Measurements from ENCODE around the gene GALNT15. TPM values are rescaled to one million over a fixed set of nuclear protein-coding genes. Genes with fewer than 3 reads are reported as not detected.

GALNT15 gene
- total and polyA plus RNA-seq, 2 donors (not counting 1 experiment from before 2014, with no cell fraction given) = not detected

- no peak overlapping the region for H3K27ac Mint-ChIP-seq
- no peak overlapping the region for H3K4me3 Mint-ChIP-seq
- ATAC-seq (ENCODE audit: low read depth) (no peak), DNase-seq (no peak)
- no peak overlapping the region for H3K4me2 ChIP-seq (replicated peaks; ENCODE audit: low read depth, low read length, poor library complexity, severe bottlenecking)
- H3K79me2 ChIP-seq (ENCODE audit: control insufficient read depth, insufficient read depth, low read length) = no peaks in the 10 kb centered on the region
- ChIA-PET CTCF (no interaction called here), POLR2A (no interaction called here)
- H2AFZ ChIP-seq (ENCODE audit: insufficient read depth, low read depth, low read length, poor library complexity, severe bottlenecking) = no peak overlapping the region
- H3K9me3 Mint-ChIP-seq (ENCODE audit: insufficient read depth) = no peaks in the 10 kb centered on the region
- intact Hi-C loops (cut with micrococcal nuclease) = no loop called here
- TF ChIP-seq CTCF (IDR thresholded peaks at IDR 0.05) (no peak), EZH2 (IDR thresholded peaks at IDR 0.05; ENCODE audit: borderline replicate concordance, insufficient read depth, low read depth, low read length, poor library complexity, severe bottlenecking) (no peak)
- H4K20me1 ChIP-seq (ENCODE audit: control insufficient read depth, insufficient read depth, low read length, poor library complexity, severe bottlenecking) = no peaks in the 10 kb centered on the region
- no peaks in the 10 kb centered on the region for H3K27me3 ChIP-seq (replicated peaks in 1 of 4; ENCODE audit: control extremely low read depth in 1 of 4, control insufficient read depth in 3 of 4, insufficient read depth in 4 of 4, low read length in 3 of 4)
- 100% methylated on average over 2 of the region's 3 CpGs for WGBS (ENCODE audit: insufficient coverage)
- H3K4me3 ChIP-seq (ENCODE audit: control extremely low read depth in 1 of 5, extremely low read depth in 1 of 5, insufficient read depth in 1 of 5, low read depth in 2 of 5, low read length in 4 of 5) = no peak overlapping the region
- no peaks in the 10 kb centered on the region for H3K36me3 ChIP-seq (replicated peaks in 1 of 2; ENCODE audit: control extremely low read depth in 1 of 2, control insufficient read depth in 1 of 2, extremely low read depth in 1 of 2, insufficient read depth in 2 of 2, low read length in 1 of 2)
- H3K27ac ChIP-seq (ENCODE audit: low read length in 2 of 2) = no peak overlapping the region
- H3K4me1 Mint-ChIP-seq = no peaks in the 10 kb centered on the region
- H3K27me3 Mint-ChIP-seq = peaks cover 10% of the 10 kb centered on the region
- no peaks in the 10 kb centered on the region for H3K4me1 ChIP-seq (ENCODE audit: control insufficient read depth in 2 of 2, insufficient read depth in 2 of 2, low read length in 2 of 2)
- no peak overlapping the region for H3K9ac ChIP-seq (ENCODE audit: low read length)
- no peaks in the 10 kb centered on the region for H3K9me3 ChIP-seq (ENCODE audit: control extremely low read depth in 1 of 3, control insufficient read depth in 2 of 3, insufficient read depth in 1 of 3, low read length in 2 of 3)
These were observed 64.7 kb downstream of the GALNT15 start for GRCh38 chr3:16239086-16239770.

DNA sequence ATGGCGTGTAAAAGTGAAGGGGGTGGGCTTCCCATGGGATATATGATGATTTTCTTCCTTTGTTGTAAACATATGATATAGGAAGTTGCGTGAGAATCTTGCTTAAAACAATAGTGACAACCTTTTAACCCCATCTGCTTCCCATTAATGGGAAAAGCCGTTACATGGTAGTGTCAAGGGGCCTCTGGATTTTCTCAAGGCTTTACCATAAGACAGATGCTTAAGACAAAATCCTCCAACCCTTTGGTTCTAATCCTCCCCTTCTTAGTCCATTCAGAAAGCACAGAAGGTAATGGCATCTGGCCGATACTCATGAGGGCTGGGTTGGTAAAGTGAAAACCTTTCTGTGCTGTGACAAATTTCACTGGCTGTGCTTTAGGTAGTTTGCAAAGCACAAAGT lies 65.3 kb downstream of the GALNT15 start:
- no peaks in the 10 kb centered on the region for H3K4me1 Mint-ChIP-seq
- no peaks in the 10 kb centered on the region for H3K9me3 Mint-ChIP-seq (ENCODE audit: insufficient read depth)
- ChIA-PET CTCF (no interaction called here), POLR2A (no interaction called here)
- TF ChIP-seq CTCF (IDR thresholded peaks at IDR 0.05) (no peak), EZH2 (IDR thresholded peaks at IDR 0.05; ENCODE audit: borderline replicate concordance, insufficient read depth, low read depth, low read length, poor library complexity, severe bottlenecking) (no peak)
- H3K4me3 Mint-ChIP-seq = no peak overlapping the region
- peaks cover 5% of the 10 kb centered on the region for H3K27me3 Mint-ChIP-seq
- DNase-seq = no peak
- WGBS (ENCODE audit: insufficient coverage) = 80% methylated on average over 1 of the region's 4 CpGs
- intact Hi-C loops (cut with micrococcal nuclease) = no loop called here
- Histone ChIP-seq H3K36me3 (replicated peaks in 1 of 2; ENCODE audit: control extremely low read depth in 1 of 2, control insufficient read depth in 1 of 2, extremely low read depth in 1 of 2, insufficient read depth in 2 of 2, low read length in 1 of 2) (no peaks in the 10 kb centered on the region), H3K9me3 (ENCODE audit: control extremely low read depth in 1 of 3, control insufficient read depth in 2 of 3, insufficient read depth in 1 of 3, low read length in 2 of 3) (no peaks in the 10 kb centered on the region), H3K4me1 (ENCODE audit: control insufficient read depth in 2 of 2, insufficient read depth in 2 of 2, low read length in 2 of 2) (no peaks in the 10 kb centered on the region), H3K9ac (ENCODE audit: low read length) (no peak overlapping the region), H2AFZ (ENCODE audit: insufficient read depth, low read depth, low read length, poor library complexity, severe bottlenecking) (no peak overlapping the region), H3K27ac (ENCODE audit: low read length in 2 of 2) (no peak overlapping the region), H4K20me1 (ENCODE audit: control insufficient read depth, insufficient read depth, low read length, poor library complexity, severe bottlenecking) (no peaks in the 10 kb centered on the region), H3K4me2 (replicated peaks; ENCODE audit: low read depth, low read length, poor library complexity, severe bottlenecking) (no peak overlapping the region), H3K79me2 (ENCODE audit: control insufficient read depth, insufficient read depth, low read length) (no peaks in the 10 kb centered on the region), H3K27me3 (replicated peaks in 1 of 4; ENCODE audit: control extremely low read depth in 1 of 4, control insufficient read depth in 3 of 4, insufficient read depth in 4 of 4, low read length in 3 of 4) (no peaks in the 10 kb centered on the region), H3K4me3 (ENCODE audit: control extremely low read depth in 1 of 5, extremely low read depth in 1 of 5, insufficient read depth in 1 of 5, low read depth in 2 of 5, low read length in 4 of 5) (no peak overlapping the region)
- ATAC-seq (ENCODE audit: low read depth) = no peak
- H3K27ac Mint-ChIP-seq = no peak overlapping the region

Measured in B cell (primary cell).